H7 (cell line): ENCODE results near the gene EDEM1. TPM values are rescaled to one million over a fixed set of nuclear protein-coding genes. Genes with fewer than 3 reads are reported as not detected.
"Not testable (repeated sequence)": the region's sequence is repeated elsewhere in the genome, so short reads cannot be mapped to it uniquely, and the experiment has no call there.

Source experiments
- DNase-seq: peaks from one replicate; pipeline ENCODE4 v3.0.0; 2012
- H3K27me3 ChIP-seq: 2 replicates; pipeline ENCODE4 v1.6.0; 2011; ENCODE audit warnings: mild to moderate bottlenecking, low read length; ENCODE audit not compliant: control insufficient read depth, insufficient read depth
- H3K36me3 ChIP-seq: replicated peaks from 2 replicates; pipeline ENCODE4 v1.5.1; 2011; ENCODE audit warnings: low read length; ENCODE audit not compliant: control insufficient read depth, insufficient read depth
- H3K4me3 ChIP-seq: 2 replicates; pipeline ENCODE4 v1.5.1; 2011; ENCODE audit warnings: low read depth, mild to moderate bottlenecking, control low read depth, low read length, moderate library complexity; ENCODE audit not compliant: insufficient read depth
- total RNA-seq: library from RNA; depleted of rRNA; stranded (reverse); fragments of >200 nt; shearing (Covaris generic); gene quantifications from 2 replicates; pipeline ENCODE4 v1.2.3, GENCODE V29; 2014

The EDEM1 gene
- total RNA-seq, 1 experiment from 2014 or later, result 13.2 TPM

DNA sequence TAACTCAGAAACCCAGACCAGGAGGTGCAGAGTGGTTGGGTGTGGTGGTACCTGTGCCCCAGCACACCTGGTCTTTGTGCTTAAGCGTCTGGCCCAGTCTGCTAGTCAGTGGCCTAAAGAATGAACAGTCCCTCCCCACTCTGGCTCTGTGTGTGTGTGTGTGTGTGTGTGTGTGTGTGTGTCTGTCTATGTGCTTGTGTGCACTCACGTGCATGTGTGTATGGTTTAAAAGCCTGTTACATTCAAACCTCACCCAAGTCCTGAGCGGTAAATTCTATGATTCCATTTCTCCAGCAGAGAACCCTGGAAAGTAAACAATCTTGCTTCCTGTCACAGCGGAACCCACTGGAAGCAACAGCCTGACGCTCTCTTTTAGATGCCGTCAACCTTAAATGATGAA is 34.2 kb downstream of the EDEM1 start:
- Histone ChIP-seq H3K4me3 (no peak overlapping the region), H3K36me3 (peaks cover under 1% of the 10 kb centered on the region; the same call in 1 of the 2 replicates), H3K27me3 (no peaks in the 10 kb centered on the region)
- DNase-seq, result no peak

DNA sequence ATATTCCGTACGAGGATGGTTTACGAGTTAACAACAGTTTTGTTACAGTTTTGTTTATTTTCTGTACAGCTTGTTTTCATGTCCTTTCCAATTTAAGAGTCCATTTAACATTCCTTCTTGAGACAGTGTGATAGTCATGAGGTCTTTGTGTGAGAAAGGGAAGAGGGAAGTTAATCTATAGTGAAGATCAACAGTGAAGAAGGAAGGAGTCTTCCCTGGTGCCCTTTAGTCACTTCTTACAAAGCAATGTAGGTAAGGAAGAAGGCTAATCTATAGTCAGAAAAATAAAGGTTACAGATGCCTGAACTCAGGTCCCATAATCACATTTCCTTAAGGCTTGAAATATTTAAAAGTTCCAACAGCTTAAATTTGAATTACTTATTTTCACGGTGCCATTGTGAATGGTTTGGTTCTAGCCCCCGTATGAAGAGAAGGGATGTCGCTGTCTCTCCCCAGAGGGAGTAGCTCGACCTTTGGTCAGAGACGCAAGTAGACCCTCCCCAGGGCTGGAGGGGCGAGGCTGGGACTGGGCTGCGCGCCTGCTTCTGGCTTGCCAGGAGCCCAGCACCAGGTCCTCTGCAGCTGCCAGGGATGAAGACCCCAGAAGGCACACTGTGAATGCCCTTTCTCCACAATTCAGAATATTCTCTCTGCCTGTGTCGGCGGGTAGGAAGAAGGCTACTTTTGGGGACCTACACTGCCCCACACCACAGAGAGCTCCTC is 34.9 kb downstream of the EDEM1 start:
- H3K27me3 ChIP-seq, result no peaks in the 10 kb centered on the region
- H3K4me3 ChIP-seq, result no peak overlapping the region
- H3K36me3 ChIP-seq, result no peaks in the 10 kb centered on the region; the same call in 1 of the 2 replicates
- DNase-seq, result no peak

DNA sequence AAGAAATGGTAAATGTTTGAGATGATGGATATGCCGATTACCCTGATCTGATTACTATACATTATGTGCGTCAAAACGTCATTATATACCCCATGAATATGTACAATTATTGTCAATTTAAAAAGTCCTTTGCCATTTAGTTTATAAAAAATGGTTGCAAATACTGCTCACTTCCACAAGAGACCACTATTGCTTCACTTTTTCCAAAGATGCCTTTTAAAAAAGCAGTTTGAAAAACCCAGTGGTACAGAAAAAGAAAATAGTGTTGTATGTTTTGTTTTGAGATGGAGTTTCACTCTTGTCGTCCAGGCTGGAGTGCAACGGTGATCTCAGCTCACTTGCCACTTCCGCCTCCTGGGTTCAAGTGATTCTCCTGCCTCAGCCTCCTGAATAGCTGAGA is 39.3 kb downstream of the EDEM1 start:
- H3K36me3 ChIP-seq, result no peaks in the 10 kb centered on the region
- DNase-seq, result no peak
- H3K27me3 ChIP-seq, result no peaks in the 10 kb centered on the region
- H3K4me3 ChIP-seq, result no peak overlapping the region

DNA sequence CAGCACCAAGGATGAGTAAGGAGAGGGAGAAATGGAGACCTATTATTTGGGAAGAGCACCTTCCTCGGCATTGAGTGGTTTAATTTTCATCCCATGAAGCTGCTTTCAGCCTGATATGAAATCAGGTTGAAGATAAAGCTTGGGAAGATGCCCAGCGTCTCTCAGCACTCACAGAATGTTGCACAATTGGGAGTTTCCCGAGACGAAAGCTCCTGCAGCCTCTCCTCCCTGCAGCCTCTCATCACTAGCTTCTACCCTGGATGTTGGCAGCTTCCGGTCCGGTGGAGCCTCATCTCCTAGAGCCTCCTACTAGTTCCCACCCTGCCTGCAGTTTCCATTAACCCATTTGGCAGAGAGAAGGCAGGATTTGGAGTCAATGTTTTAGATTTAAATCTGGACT is 40.3 kb downstream of the EDEM1 start:
- no peaks in the 10 kb centered on the region for H3K36me3 ChIP-seq
- H3K27me3 ChIP-seq, result no peaks in the 10 kb centered on the region
- H3K4me3 ChIP-seq, result no peak overlapping the region
- no peak for DNase-seq

DNA sequence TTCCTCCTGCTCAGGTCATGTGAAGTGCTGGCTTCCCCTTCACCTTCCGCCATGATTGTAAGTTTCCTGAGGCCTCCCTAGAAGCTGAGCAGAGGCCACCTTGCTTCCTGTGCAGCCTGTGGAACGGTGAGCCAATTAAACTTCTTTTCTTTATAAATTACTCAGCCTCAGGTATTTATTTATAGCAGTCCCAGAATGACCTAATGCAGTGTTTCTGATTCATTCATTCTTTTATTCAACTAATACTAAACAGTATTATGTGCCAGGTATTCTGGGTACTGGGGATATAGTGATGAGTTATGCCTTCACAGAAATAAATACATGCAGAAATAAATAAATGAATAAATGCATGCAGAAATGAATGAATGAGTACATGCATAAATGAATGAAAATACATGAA is 41.9 kb downstream of the EDEM1 start:
- no peak overlapping the region for H3K4me3 ChIP-seq
- no peak for DNase-seq
- no peaks in the 10 kb centered on the region for H3K36me3 ChIP-seq
- H3K27me3 ChIP-seq, result no peaks in the 10 kb centered on the region

DNA sequence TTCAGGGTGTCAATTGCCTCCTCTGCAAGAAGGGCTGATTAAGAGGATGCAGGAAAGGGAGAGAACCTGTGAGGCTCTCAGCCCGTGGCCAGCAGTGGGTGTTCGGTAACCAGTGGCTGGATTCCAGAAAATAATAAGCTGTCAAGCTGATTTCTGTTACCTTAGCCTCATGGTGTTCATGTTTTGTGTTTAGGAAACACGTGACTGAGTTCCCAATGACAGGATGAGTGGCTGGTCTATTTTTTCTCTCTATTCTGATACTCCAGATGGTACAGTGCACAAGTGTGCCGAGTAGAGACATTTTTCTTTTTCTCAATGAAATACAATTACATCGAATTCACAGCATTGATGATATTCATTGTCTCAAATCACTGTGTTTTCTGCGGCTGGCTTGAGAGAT is 43.6 kb downstream of the EDEM1 start:
- DNase-seq, result no peak
- no peaks in the 10 kb centered on the region for H3K36me3 ChIP-seq
- H3K4me3 ChIP-seq, result no peak overlapping the region
- no peaks in the 10 kb centered on the region for H3K27me3 ChIP-seq

DNA sequence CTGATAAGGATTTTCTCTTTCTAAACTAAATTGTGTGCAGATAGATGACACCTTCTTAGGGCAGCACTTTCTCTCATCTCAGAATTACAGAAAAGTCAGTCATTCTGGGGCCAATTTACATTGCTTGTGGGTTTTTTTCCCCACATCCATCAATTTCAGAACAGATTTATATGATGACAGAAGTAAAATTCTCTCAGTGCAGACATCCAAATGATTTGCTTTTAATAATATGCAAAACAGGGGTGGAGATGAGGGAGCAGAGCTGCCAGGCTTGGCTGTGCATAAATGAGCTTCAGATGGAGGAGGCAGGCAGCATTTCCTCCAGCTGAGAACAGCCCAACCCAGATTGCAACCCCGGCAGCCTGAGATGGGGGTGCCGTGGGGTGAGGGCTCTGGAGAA is 44.0 kb downstream of the EDEM1 start:
- H3K4me3 ChIP-seq, result no peak overlapping the region

DNA sequence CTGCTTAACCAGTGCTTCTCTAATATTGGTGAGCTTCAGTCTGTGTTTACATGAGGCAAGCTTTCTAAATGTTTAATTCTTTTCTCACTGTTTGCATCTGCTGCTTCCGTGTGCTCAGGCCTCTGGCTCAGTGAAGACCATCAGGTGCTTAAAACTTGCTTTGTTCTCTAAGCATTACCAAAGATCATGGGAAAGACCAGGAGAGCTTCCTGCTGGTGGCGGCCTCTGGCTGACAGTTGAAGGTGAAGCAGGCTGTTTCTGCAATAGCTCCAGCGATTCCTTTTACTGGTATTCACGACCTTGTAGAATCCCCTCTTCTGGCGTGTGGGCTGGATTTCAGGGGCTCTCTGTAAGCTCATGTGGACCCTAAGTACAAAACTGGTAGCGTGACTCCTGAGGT is 45.1 kb downstream of the EDEM1 start:
- Histone ChIP-seq H3K36me3 (no peaks in the 10 kb centered on the region), H3K27me3 (no peaks in the 10 kb centered on the region), H3K4me3 (no peak overlapping the region)
- DNase-seq, result peak; percentile 56

More for the DNA sequence above, 44.0 kb downstream of the EDEM1 start:
- DNase-seq, result no peak
- no peaks in the 10 kb centered on the region for H3K36me3 ChIP-seq
- H3K27me3 ChIP-seq, result no peaks in the 10 kb centered on the region

DNA sequence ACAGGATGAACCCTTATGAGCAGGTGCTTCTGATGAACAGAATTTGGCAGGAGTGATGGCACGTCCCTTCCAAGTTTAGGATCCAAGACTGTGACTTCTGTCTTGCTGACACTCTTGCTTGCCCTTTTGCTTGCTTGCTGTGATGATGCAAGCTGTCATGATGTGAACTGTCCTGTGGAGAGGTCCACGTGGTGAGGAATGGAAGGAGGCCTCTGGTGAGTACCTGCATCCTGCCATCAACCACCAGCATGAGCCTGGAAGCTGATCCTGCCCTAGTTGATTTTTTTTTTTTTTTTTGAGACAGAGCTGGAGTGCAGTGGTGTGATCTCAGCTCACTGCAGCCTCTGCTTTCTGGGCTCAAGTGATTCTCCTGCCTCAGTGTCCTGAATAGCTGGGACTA is 45.5 kb downstream of the EDEM1 start:
- Histone ChIP-seq H3K4me3 (no peak overlapping the region), H3K27me3 (no peaks in the 10 kb centered on the region), H3K36me3 (no peaks in the 10 kb centered on the region)
- DNase-seq, result no peak

DNA sequence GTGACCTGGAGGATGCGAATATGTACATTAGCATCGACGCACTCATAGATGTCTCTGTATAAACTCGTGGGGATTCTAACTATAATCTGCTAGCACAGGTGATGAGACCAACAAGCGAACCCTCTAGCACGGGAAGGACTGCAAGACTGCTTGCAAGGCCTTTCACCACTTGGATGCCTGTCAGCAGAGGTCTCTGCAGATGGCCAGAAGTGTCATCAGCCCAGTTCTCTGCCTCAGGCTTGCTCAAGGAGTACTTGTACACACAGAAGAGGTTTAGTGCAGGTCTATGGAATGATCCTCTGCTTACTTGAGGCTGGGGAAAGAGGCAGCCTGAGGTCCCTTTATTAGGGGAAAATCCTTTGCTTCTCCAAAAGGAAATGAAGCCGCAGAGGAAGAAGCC is 48.1 kb downstream of the EDEM1 start:
- Histone ChIP-seq H3K4me3 (no peak overlapping the region), H3K36me3 (no peaks in the 10 kb centered on the region), H3K27me3 (no peaks in the 10 kb centered on the region)
- no peak for DNase-seq

DNA sequence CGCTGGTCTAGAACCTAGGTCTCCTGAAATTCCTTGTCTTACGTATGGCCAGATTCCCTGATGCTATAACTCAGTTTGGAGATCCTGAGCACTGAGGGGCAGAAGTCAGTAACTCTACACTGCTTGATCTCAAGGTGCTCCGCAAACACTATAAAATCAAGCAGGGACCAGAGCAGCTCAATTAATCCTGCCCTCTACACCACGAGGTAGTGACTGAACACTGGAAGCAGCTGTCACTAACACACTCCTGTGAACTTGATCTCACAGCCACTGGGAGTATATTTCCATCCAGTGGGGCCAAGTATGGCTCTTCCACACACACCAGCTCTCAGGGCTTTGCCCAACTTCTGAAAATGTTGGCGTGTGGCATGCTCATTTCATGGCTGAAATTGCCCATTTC is 51.0 kb downstream of the EDEM1 start:
- H3K27me3 ChIP-seq, result no peaks in the 10 kb centered on the region
- no peak overlapping the region for H3K4me3 ChIP-seq
- no peaks in the 10 kb centered on the region for H3K36me3 ChIP-seq
- DNase-seq, result no peak

DNA sequence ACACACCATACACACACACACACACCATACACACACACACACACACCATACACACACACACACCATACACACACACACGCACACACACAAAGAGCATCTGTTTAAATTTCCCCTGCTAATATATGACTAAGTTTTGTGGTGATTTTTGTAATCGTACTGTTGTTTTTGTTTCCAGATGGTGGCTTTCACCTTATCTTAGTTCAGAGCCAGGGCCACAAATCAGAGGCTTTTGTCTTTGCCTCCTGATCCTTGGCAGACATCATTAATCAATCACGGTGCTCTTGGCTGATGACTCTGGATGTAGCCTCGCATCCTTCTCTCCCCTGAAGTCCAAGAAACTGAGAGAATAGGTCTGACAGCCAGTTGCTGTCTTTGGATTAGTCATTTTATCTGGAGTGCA is 52.1 kb downstream of the EDEM1 start:
- no peak for DNase-seq
- no peaks in the 10 kb centered on the region for H3K27me3 ChIP-seq
- no peak overlapping the region for H3K4me3 ChIP-seq
- H3K36me3 ChIP-seq, result no peaks in the 10 kb centered on the region

DNA sequence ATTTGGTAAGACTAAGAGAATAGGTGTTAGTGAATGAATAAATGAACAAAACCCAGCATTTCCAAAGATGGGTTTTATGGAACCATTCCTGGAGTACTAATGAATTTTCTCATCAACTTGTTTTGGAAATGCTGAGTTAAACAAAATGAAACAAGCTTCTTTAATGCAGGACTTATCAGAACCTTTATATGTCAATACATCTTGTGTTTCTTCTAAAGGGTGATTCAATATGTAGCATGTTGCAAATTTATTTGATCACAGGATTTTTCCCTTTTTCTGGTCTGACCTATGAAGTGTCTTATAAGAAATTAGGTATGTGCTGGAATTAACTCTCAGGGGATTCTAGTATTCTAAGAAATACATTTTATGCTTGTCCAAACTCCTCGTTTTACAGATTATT is 53.2 kb downstream of the EDEM1 start:
- Histone ChIP-seq H3K36me3 (no peaks in the 10 kb centered on the region), H3K4me3 (no peak overlapping the region), H3K27me3 (no peaks in the 10 kb centered on the region)
- DNase-seq, result no peak

DNA sequence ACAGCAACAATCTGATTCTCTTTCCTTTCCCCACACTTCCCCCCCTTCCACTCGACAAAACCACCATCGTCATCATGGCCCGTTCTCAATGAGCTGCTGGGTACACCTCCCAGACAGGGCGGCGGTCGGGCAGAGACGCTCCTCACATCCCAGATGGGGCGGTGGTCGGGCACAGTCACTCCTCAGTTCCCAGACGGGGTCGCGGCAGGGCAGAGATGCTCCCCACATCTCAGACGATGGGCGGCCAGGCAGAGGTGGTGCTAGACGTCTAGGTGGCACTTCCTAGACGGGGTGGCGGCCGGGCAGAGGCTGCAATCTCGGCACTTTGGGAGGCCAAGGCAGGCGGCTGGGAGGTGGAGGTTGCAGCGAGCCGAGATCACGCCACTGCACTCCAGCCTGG is 55.3 kb downstream of the EDEM1 start:
- not testable (repeated sequence) for H3K4me3 ChIP-seq, H3K36me3 ChIP-seq, DNase-seq, H3K27me3 ChIP-seq

DNA sequence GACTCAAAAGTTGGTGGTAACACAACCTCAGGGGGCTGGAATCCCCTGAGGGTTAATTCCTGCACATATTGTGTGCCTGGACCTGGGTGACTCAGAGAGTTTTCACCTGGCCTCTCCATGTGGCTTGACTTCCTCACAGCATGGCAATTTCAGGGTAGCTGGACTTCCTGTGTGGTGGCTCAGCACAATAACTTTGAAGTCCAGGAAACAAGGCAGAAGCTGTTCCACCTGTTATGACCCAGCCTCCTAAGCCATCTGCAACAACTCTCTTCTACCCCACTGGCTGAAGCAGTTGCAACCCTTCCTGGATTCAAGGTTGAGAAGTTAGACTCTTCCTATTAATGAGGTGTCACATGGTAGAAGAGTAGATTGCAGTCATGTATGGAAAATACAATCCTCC is 58.4 kb downstream of the EDEM1 start:
- Histone ChIP-seq H3K36me3 (no peaks in the 10 kb centered on the region), H3K27me3 (no peaks in the 10 kb centered on the region), H3K4me3 (no peak overlapping the region)
- DNase-seq, result no peak

DNA sequence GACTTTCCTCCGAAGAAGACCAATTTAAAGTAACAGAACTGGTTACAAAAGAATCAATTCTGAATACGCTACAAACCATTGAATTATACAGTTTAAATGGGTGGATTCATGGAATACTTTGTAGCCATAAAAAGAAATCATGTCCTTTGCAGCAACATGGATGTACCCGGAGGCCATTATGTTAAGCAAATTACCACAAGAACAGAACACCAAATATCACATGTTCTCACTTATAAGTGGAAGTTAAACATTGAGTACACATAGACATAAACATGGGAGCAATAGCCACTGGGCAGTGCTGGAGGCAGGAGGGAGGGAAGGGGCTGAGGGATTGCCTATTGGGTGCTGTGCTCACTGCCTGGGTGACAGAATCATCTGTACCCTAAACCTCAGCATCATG is 61.3 kb downstream of the EDEM1 start:
- no peak for DNase-seq
- no peaks in the 10 kb centered on the region for H3K36me3 ChIP-seq
- H3K4me3 ChIP-seq, result no peak overlapping the region
- H3K27me3 ChIP-seq, result no peaks in the 10 kb centered on the region
